NB4 (cell line): Measurements from ENCODE around the gene P4HTM.

ENCODE experiments used
- CTCF ChIP-seq: IDR thresholded peaks from one replicate; pipeline ENCODE4 v1.5.1; 2012; ENCODE audit warnings: low read depth, low read length
- MAX ChIP-seq: IDR thresholded peaks from 2 replicates; pipeline ENCODE4 v1.6.1; 2011; ENCODE audit warnings: low read depth, low read length
- MYC ChIP-seq: IDR thresholded peaks from 2 replicates; pipeline ENCODE4 v1.6.1; 2011; ENCODE audit warnings: low read depth, low read length
- POLR2A ChIP-seq: IDR thresholded peaks from 2 replicates; pipeline ENCODE4 v1.6.1; 2011; ENCODE audit warnings: mild to moderate bottlenecking; ENCODE audit not compliant: insufficient read length; ENCODE audit errors: extremely low read depth

GRCh38 chr3:48962939-48963338 is 27.1 kb upstream of the P4HTM start:
- no peak for TF ChIP-seq POLR2A
- no peak for TF ChIP-seq CTCF
- no peak for TF ChIP-seq MYC
- TF ChIP-seq MAX, result no peak
